H1 (cell line): ENCODE results near the gene SERPING1. TPM values are rescaled to one million over a fixed set of nuclear protein-coding genes. Genes with fewer than 3 reads are reported as not detected.

Source experiments
- CBX5 ChIP-seq: fragments of 300-800, 300-1000 bp; sonication (generic); IDR thresholded peaks from 2 replicates; pipeline ENCODE4 v1.7.1; 2016; ENCODE audit warnings: antibody characterized with exemption, low read length, low read depth
- CHD7 ChIP-seq: fragments of 300-600 bp; sonication (generic); IDR thresholded peaks from 2 replicates; pipeline ENCODE4 v1.7.1; 2012; ENCODE audit warnings: low read length, moderate library complexity, mild to moderate bottlenecking, inconsistent platforms; ENCODE audit not compliant: insufficient replicate concordance
- HDAC2 ChIP-seq, 2 experiments: fragments of 300-600 bp in 1 of 2; sonication (generic) in 1 of 2; IDR thresholded peaks; 2 replicates each; pipeline ENCODE4 v1.6.1; 2011 to 2012; ENCODE audit warnings: low read depth in 2 of 2, low read length in 2 of 2, mild to moderate bottlenecking in 2 of 2, moderate library complexity in 2 of 2, borderline replicate concordance in 1 of 2, inconsistent platforms in 1 of 2
- KDM4A ChIP-seq: IDR thresholded peaks from one replicate; pipeline ENCODE4 v1.7.1; 2012; ENCODE audit warnings: low read depth, mild to moderate bottlenecking, moderate library complexity, low read length, inconsistent platforms; ENCODE audit not compliant: severe bottlenecking
- RXRA ChIP-seq: IDR thresholded peaks from 2 replicates; pipeline ENCODE4 v1.6.1; 2011; ENCODE audit warnings: low read depth, mild to moderate bottlenecking, low read length, moderate library complexity; ENCODE audit not compliant: insufficient read depth
- TBP ChIP-seq: IDR thresholded peaks from 2 replicates; pipeline ENCODE4 v1.6.1; 2011; ENCODE audit warnings: low read depth, low read length, improper control_type of control experiment
- polyA plus RNA-seq, 7 experiments: library from polyadenylated mRNA; depleted of rRNA in 3 of 7; stranded (reverse) in 5 of 7; unstranded in 2 of 7; fragments of >200 nt in 5 of 7; fragments of 200-250 nt in 2 of 7; gene quantifications; 1 replicate in 5 of 7; 2 replicates in 1 of 7; 4 replicates in 1 of 7; pipeline versions ENCODE4 v1.2.1 to v1.2.3, GENCODE V29; 2011 to 2013; ENCODE audit warnings: missing spikeins in 2 of 7, mixed read lengths in 2 of 7
- total RNA-seq: library from RNA; stranded (reverse); fragmentation: NEBNext Ultra II Directional; extraction: Animal tissue kit (Norgen Biotek cat#: 25700); gene quantifications from 2 replicates; pipeline ENCODE4 v1.2.1, GENCODE V29; 2021

The SERPING1 gene
- total and polyA plus RNA-seq, 2 of the 8 experiments (the other 6 are each of a cell fraction or from before 2014, with no cell fraction given) = 50.9 to 54.8 TPM

GRCh38 chr11:57615308-57615707 lies 17.8 kb downstream of the SERPING1 start (continued):
- TF ChIP-seq CBX5 = no peak
- no peak for TF ChIP-seq RXRA
- no peak for TF ChIP-seq KDM4A
- no peak for TF ChIP-seq TBP
- TF ChIP-seq CHD7 = no peak
- TF ChIP-seq HDAC2 (IDR thresholded peaks at IDR 0.05; ENCODE audit: borderline replicate concordance in 1 of 2, low read depth in 2 of 2, low read length in 2 of 2) = no peak
